HG02623 (cell line): ENCODE data around the gene AKAP8L.

Experiments
- ATAC-seq: cut with Tn5 transposase; IDR thresholded peaks from one replicate; pipeline ENCODE4 v1.9.1; 2021; ENCODE audit warnings: moderate library complexity; ENCODE audit not compliant: unreplicated experiment

AKAP8L gene

GRCh38 chr19:15449620-15450527, 31.1 kb upstream of the AKAP8L start, which contains the start of gene WIZ:
WIZ (minus strand) TSS chr19:15449956; CDS start chr19:15448307, 1,649 bp downstream.
- ATAC-seq, result no peak

- ATAC-seq, result no peak
Measured at GRCh38 chr19:15448778-15449619, 30.2 kb upstream of the AKAP8L start.

- no peak for ATAC-seq
Measured at GRCh38 chr19:15448044-15448777, 29.4 kb upstream of the AKAP8L start.

- ATAC-seq, result no peak
Measured at GRCh38 chr19:15447057-15447456, 28.3 kb upstream of the AKAP8L start.

GRCh38 chr19:15445807-15446376, 27.1 kb upstream of the AKAP8L start:
- no peak for ATAC-seq

- ATAC-seq, result no peak
Measured at GRCh38 chr19:15445227-15445605, 26.4 kb upstream of the AKAP8L start.

- no peak for ATAC-seq
Measured at GRCh38 chr19:15444505-15445226, 25.9 kb upstream of the AKAP8L start.

- no peak for ATAC-seq
Measured at GRCh38 chr19:15443838-15444237, 25.1 kb upstream of the AKAP8L start.

- ATAC-seq, result no peak
Measured at GRCh38 chr19:15443325-15443724, 24.5 kb upstream of the AKAP8L start.

GRCh38 chr19:15442142-15442920, 23.5 kb upstream of the AKAP8L start:
- no peak for ATAC-seq

GRCh38 chr19:15441317-15441716, 22.5 kb upstream of the AKAP8L start:
- ATAC-seq, result no peak

GRCh38 chr19:15439821-15440641, 21.2 kb upstream of the AKAP8L start:
- ATAC-seq, result no peak

GRCh38 chr19:15439078-15439799, 20.5 kb upstream of the AKAP8L start:
- no peak for ATAC-seq

GRCh38 chr19:15438577-15438976, 19.8 kb upstream of the AKAP8L start:
- no peak for ATAC-seq

- ATAC-seq, result no peak
Measured at GRCh38 chr19:15438124-15438496, 19.3 kb upstream of the AKAP8L start.

GRCh38 chr19:15437355-15438123, 18.8 kb upstream of the AKAP8L start:
- no peak for ATAC-seq

- no peak for ATAC-seq
Measured at GRCh38 chr19:15436826-15437110, 18.0 kb upstream of the AKAP8L start.
